Esophagus squamous epithelium (tissue), 4 donors: ENCODE measurements around the gene RANGAP1.

Experiments
- POLR2A ChIP-seq, 4 donors: fragments of 450-650 bp; IDR thresholded peaks; one replicate each; pipeline ENCODE4 v1.6.1; 2017; ENCODE audit warnings: antibody characterized with exemption in 4 of 4, mild to moderate bottlenecking in 4 of 4, moderate library complexity in 3 of 4
- TF ChIP-seq, protein P1 (sequence below), 6 experiments: fragments of 450-650 bp in 4 of 6; fragments of 200-600 bp in 2 of 6; sonication (generic) in 2 of 6; IDR thresholded peaks; one replicate each; pipeline ENCODE4 v1.5.1; 2016 to 2019; ENCODE audit warnings: antibody characterized with exemption in 6 of 6, mild to moderate bottlenecking in 4 of 6, moderate library complexity in 4 of 6

- TF ChIP-seq, protein P1, sequence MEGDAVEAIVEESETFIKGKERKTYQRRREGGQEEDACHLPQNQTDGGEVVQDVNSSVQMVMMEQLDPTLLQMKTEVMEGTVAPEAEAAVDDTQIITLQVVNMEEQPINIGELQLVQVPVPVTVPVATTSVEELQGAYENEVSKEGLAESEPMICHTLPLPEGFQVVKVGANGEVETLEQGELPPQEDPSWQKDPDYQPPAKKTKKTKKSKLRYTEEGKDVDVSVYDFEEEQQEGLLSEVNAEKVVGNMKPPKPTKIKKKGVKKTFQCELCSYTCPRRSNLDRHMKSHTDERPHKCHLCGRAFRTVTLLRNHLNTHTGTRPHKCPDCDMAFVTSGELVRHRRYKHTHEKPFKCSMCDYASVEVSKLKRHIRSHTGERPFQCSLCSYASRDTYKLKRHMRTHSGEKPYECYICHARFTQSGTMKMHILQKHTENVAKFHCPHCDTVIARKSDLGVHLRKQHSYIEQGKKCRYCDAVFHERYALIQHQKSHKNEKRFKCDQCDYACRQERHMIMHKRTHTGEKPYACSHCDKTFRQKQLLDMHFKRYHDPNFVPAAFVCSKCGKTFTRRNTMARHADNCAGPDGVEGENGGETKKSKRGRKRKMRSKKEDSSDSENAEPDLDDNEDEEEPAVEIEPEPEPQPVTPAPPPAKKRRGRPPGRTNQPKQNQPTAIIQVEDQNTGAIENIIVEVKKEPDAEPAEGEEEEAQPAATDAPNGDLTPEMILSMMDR (IDR thresholded peaks at IDR 0.05): no peak
- TF ChIP-seq POLR2A (IDR thresholded peaks at IDR 0.05): no peak
Measured at GRCh38 chr22:41274856-41275255, 11.1 kb downstream of the RANGAP1 start.
